ENCODE data around the gene SLF2.
A peak's percentile ranks its signal among the peaks of the same experiment; 100 is the strongest.

The SLF2 gene, protein sequence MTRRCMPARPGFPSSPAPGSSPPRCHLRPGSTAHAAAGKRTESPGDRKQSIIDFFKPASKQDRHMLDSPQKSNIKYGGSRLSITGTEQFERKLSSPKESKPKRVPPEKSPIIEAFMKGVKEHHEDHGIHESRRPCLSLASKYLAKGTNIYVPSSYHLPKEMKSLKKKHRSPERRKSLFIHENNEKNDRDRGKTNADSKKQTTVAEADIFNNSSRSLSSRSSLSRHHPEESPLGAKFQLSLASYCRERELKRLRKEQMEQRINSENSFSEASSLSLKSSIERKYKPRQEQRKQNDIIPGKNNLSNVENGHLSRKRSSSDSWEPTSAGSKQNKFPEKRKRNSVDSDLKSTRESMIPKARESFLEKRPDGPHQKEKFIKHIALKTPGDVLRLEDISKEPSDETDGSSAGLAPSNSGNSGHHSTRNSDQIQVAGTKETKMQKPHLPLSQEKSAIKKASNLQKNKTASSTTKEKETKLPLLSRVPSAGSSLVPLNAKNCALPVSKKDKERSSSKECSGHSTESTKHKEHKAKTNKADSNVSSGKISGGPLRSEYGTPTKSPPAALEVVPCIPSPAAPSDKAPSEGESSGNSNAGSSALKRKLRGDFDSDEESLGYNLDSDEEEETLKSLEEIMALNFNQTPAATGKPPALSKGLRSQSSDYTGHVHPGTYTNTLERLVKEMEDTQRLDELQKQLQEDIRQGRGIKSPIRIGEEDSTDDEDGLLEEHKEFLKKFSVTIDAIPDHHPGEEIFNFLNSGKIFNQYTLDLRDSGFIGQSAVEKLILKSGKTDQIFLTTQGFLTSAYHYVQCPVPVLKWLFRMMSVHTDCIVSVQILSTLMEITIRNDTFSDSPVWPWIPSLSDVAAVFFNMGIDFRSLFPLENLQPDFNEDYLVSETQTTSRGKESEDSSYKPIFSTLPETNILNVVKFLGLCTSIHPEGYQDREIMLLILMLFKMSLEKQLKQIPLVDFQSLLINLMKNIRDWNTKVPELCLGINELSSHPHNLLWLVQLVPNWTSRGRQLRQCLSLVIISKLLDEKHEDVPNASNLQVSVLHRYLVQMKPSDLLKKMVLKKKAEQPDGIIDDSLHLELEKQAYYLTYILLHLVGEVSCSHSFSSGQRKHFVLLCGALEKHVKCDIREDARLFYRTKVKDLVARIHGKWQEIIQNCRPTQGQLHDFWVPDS

DNA sequence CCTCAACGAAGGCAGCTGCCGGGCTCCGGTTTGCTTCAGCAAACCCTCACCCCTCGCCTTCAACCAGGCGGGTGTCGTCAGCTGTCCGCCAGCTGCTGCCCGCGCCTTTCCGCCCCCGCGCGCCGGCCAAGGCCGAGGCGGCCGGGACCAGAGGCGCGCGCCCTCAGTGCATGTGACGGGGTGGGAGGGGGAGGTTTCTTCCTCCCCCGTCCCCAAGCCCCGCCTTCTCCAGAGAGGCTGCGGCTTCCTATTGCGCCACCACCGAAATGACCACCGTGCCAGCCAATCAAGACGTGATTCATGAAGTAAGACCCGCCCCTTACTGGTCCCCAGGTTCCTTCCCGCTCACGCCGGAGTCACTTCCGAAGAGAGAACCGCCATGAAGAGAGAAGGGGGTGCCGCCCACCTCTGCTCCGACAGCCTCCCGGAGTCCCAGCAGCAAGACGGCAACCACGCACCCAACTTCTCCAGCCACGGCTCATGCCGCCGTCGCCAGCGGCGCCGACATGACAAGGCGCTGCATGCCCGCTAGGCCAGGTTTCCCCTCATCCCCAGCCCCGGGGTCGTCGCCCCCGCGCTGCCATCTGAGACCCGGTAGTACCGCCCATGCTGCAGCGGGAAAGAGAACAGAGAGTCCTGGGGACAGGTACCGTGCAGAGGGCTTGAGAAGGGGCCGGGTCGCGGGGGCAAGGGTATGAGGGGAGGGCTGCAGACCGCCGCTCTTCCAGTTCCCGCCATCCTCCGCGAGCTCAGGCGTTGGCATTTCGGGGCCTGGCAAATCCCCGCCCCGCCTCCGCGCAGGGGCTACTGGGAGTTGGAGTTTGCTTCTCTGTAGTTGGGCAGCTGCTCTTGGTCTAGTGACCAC, at the start of gene SLF2:
Gene SLF2 (plus strand): TSS at position 359 of the 865 bp plus-strand sequence. CDS start 148 bp downstream, at position 507.
- DNase-seq, result peak; percentile 93

DNA sequence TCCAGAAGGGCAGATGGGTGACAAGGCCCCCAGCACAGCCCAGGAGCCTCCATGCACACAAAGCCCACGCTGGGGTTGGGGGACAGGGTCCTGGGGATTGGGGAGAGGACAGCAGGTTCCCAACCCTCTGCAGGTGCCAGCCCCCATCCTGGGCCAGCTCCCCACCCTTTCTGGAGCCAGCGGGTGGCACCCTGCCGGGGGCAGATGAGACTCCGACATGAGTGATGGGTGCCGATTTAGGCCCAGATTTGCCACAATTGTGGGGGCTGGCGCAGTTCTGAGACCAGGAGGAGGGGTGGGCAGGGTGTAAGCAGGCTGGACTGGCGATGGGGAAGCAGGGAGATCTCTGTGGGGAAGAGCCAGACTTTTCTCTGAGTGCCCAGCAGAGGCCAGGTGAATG, 49.3 kb upstream of the SLF2 start:
- DNase-seq, result no peak

DNA sequence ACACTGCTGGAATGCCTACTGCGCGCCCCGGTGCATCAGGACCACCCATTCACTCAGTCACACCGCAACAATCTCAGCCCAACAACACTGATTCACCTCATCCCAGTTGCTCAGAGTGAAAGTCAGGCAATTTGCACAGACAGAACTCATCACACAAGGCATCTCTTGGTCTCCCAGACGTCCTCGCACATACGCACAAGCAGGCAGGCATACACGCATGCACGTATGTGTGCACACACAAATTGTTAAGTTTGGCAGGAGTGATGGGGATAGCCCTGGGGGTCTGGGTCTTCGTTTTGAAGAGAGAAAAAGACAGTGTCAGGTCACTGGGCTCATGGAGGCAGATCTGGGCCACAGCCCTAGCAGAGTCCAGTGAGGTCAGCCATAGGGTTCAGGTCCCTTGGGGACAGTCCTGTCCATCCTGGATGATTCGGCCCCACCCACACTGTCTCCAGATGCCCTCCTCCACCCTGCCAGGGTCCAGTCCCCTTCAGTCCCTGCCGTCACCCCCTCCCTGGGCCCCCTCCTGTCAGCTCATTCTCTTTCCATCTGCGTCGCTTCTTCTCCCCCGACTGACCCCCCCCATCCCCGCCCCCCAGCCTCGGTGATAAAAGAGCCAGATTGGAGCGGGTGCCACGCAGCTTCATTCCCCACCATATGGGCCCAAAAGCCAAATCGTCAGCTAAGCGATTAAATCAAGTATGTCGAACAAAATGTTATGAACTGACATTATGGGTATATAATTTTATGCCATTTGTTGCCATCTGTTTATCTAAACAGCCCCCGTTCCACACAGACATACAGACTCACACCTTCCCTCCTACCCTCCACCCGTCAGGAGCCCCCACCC, 48.5 kb upstream of the SLF2 start:
- no peak for DNase-seq

DNA sequence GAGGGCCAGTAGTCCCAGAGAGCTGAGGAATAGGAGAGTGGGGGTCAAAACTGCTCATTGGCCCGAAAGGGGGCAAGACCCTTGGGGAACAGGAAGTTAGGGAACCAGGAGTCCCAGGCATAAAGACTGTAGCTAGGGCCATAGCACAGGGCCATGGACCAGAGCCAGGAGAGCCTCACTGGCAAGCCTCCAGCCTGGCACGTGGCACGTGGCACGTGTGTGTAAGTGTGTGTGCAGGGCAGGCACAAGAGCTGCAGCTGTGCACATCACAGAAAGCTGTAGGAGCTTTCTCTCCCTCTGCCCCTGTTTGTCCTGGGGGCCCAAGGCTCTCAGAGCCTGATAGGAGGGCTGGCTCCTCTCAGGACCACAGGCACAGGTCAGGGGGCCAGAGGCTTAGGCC, 47.8 kb upstream of the SLF2 start:
- no peak for DNase-seq

DNA sequence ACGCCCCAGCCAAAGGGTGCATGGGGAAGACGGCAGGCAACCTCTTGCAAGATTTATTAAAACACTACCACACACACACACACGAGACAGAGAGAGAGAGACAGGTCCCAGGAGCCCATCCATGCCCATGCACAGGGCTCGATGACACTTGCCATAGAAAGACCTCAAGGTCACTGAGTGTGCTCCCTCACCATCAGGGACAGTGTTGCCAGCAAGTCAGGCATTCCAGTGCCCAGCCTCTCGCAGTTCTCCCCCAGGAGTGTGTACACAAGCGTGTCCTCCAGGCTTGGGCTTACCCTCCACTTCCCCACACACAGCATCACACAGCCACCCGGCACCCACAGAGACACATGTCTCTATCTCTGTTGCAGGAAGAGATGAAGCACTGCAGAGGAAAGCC, 46.8 kb upstream of the SLF2 start:
- no peak for DNase-seq

DNA sequence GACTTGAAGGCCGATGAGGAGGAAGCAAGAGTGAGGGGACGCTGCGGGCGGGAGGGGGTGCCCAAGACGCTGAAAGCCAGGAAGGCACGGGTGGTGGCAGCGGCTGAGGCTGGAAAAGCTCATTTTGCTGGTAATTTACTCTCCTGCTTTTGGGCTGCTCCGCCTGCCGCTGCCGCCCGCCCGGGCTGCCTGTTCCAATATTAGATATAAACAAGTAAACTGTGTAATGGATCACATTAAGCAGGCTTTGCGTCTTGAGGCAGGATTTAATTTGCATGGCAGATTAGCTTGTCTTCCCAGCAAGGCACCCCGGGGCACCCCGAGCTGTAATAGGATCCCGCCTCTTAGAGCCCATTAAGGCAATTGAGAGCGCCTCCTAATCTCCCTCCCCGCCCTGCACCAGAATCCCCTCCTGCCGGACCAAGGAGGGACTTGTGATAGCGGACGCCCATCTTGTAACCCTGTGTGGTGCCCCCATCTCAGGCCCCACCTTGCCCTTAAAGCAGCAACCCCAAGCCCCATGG, 46.1 kb upstream of the SLF2 start:
- no peak for DNase-seq

DNA sequence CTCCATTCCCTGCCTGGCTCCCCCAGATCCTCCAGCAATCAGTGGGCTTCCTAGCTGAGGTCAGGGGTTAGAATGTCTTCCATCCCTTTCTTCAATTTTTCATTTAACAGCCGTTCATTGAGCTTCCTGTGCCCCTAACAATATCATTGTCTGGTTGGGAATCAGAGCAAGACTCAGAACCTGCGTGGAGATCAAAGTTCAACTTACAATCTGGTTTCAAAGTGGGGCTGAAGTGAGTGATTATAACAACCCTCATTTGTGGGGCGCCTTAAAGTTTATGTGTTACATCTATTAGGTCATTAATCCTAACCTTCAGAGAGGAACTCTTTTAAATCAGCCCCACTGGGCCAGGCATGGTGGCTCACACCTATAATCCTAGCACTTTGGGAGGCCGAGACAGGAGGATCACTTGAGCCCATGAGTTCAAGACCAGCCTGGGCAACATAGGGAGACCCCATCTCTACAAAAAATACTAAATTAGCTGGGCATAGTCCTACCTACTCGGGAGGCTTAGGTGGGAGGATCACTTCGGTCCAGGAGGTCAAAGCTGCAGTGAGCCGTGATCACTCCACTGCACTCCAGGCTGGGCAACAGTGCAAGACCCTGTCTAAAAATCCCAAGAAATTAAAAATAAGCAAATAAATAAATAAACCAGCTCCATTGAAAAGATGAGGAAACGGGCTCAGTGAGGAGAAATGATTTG, 45.4 kb upstream of the SLF2 start:
- DNase-seq, result no peak

DNA sequence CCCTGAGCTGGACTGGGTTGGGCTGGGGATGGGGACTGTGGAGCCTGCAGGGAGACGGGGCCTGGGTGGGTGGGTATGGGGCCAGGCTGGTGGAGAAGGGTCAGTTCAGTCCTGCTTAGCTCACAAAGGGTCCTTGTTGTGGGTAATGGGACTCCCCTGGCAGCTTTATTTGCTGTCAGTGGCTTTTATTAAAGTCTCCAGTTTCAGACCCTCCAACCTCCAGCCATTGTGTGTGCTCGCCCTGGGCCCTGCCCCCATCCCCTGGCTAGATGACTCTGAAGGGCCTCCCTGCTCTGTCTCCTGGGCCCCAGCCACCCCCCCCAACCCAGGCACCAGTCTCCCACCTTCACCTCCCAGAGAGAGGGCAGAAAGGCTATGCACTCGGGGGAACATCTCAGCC, 44.4 kb upstream of the SLF2 start:
- DNase-seq, result no peak

DNA sequence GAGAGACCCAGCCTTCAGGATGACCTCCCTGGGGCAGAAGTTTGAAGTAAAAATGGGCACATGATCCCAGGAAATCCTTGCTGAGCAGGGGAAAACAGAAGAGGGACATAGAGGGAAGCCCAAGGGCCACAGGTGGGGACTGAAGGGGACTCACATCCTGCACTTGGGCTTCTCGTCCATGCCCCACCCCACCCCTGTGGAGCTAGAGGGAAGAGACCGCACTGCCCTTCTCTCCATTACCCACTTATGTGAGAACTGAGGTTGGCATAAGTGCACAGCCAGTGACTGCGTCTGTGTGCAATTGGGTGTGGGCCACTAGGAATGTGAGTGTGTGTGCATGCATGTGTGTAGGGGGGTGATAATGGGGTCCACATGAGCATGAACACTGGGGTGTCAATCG, 43.4 kb upstream of the SLF2 start:
- no peak for DNase-seq

DNA sequence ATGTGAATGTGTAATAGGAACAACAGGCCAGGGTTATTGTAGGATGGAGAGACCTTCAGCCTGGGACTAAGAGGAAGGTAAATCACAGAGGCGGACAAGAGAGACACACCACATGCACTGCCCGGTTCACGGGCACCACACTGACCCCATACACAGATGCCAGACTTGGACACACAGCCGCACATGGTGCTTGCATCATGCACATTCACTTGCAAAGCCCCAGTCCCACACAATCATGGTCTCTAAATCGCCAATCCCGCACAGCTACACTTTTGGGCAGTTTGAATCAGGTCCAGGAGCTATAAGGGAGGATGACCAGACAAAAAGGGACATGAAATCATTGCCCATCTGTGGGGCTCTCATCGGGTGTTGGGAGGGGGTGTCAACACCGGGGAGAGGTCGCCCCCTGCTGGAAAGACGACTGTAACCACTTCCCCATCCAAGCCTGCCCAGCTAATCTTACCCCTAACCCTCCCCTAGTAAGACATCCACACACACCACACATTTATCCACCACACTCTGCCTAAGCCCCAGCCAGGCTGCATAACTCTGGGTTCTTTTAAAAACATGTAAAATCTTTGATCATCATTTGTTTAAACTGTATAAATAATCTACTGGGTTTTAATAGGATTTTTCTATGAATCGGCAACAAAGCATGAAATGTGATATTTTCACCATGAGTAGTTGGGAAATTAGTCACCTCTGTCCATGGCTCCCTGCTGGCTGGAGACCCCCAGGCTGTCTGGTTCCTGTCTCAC, 40.5 kb upstream of the SLF2 start:
- DNase-seq, result peak; percentile 11

DNA sequence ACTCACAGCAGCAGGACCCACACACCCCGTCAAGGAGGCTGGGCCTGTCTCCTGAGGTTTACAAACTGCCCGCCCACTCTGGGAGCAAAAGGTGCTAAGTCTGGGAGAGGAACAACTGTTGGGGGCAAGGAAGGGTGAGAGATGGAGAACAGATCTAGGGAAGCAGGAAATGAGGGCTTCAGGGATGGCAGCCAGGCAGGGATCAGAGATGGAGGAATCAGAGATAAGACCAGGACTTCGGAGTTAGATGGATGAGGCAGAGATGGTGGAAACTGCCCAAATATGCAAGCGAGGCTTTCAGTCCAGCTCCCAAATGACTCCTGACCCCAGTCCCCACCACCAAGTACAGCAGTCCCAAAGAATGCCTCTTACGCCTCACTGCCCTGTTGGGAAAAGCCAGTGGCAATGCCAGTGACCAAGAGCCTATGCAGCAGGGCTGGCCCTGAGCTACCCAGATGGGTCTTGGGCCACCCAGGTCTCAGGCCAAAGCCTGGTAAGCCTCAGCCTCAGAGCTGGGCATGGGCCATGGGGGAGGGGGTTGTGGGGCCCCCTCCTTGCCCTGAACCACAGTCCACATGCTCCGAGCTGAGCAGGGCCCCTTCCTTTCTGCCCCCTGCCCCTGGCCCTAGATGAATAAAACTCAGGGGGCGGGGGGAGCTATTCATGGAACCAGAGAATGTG, 39.5 kb upstream of the SLF2 start:
- DNase-seq, result no peak

DNA sequence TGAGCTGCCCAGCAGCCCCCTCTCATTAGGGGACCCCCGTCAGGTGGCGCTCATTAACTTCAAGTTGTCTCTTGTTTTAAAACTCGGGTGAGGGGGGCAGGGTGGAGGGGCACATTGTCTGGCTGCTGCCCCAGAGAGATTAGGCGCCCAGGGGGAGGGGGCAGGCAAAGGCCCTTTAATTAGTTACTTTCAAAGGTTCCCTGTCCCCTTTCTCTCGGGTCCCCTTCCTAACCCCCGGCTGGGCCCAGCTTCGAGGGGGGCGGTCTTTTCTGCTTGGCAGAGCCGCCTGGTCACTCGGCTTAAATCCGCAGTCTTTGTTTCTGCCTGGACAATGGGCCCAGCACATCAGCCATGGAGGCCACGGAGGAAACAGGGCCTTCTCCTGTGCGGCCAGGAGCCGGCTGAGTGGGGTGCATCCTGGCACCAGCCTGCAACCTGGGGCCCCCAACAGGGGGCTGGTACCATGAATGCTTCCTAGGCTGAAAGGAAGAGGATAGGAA, 38.9 kb upstream of the SLF2 start:
- no peak for DNase-seq

DNA sequence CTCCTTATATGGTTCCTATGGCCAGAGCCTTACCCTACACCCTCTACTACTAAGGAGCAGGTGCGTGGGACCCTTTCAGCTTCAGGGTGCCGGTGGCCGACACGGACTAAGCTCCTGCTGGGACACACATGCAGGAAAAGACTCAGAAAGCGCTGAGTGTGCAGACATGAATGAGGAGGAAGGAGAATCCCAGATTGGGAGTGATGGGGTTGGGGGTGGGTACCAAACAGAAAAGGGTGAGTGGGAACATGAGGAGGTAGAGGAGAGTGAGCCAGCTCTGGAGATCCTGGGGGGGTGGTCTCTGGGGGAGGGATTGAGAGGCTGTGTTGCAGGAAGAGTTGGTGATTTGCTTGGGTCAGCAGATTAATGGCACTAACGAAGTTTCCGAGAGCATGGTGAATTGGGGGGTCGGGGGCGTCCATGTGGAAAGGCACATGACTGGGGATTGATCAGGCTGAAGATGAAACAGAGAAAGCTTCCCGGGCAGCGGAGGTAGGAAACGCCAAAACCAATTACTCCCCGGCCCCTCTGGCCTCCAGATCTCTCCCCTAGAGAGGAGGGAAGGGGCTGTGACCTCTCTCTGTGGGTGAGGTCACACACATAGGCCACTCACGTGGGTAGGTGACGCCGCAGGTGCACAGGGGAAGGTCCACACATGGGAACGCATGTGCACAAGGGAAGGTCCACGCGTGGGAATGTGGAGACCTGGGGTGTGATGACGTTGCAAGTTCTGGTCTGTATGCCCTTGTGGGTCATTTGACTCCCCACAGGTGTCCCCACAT, 37.9 kb upstream of the SLF2 start:
- no peak for DNase-seq

DNA sequence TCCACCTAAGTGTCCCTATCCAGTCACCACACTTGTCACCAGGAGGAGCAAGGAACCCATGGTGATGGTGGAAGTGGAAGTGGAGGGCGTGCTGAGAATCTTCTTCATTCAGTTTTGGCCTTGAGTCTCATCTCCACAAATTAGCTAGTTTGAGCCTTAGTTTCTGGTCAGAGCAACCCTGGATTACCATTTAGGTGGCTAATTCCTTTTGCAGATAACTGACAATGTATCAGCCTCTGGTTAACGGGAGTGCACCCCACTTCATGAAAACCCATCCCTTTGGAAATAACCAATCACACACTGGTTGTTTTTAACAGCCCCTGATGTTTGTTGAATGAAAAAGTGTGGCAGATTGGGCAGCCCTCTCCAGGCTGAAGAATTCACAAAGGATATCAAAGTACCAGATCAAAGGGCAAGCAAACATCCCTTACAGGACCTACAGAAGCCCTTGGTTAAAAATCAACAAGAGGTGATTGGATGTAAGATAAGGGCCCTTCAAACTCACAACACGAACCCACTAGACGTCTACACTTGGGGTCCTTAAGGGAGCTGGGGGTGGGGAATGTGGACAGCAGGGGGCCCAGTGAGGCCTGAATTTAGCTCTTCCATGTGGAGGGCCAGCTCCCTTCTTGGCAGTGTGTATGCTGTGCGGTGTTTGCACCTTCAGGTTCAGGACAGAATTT, 37.1 kb upstream of the SLF2 start:
- no peak for DNase-seq

DNA sequence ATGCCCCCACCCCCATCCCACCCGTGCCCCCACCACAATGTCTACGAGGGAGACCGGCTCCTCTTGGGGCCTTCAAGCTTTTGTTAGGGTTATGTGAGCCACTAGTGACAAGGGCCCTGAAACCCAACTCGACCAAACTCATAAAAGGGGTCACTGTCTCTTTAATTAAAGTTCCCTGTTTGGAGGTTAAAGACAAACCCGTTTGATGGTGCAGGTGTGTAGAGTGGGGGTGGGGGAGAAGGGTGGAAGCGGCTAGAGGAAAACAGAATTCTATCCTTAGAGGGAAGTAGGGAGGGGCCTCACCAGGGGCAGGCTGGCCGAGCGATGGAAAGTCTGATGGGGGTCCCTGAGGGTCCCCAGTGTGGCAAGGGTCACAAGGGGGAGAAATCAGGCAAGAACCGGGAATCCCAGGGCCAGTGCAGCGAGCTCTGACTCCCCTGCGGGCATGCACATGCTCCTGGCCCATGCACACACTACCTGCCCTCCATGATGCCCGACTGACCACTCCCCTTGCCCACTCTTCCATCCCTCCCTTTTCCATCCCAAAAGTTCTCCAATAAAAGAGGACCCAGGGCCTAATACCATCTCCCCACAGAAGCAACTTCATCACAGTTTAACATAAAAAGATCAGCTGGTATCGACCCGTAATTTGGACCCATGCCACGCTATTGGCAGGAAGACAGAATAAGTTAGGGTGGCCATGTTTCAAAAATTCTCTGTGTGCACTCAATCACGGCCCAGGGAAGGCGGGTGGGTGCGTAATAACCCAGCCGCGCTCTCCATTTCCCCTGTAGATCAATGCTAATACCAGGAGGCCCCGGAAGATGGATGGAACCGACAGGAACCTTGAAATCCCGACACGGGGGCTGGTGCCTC, 35.9 kb upstream of the SLF2 start:
- DNase-seq, result no peak

DNA sequence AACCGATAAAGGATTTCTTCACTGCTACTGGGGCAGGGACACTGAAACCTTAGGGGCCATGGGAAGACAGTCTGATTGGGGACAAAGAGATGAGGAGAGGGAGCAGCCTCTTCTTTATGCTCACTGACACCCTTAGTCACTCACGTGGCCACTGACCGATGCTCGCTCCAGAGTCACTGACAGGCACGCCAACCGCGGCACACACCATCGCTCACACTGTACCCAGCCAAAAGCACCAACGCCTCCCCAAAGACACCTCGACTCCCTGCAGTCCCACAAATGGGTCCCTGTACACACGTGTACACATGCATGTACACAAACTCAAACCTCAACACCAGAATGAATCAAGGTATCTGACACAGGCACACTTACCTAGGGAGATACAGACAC, 35.3 kb upstream of the SLF2 start:
- no peak for DNase-seq

Data from CD4-positive, alpha-beta T cell treated with Interferon gamma for 1 hour (primary cell).